PC-3 (cell line): ENCODE results near the gene GAA.

Experiments used
- EZH2 ChIP-seq: fragments of 300-600 bp; sonication (generic); IDR thresholded peaks from one replicate; pipeline ENCODE4 v1.6.1; 2017; ENCODE audit warnings: antibody characterized with exemption, mild to moderate bottlenecking, low read length; ENCODE audit not compliant: unreplicated experiment
- EZH2phosphoT487 ChIP-seq: fragments of 300-600 bp; sonication (generic); IDR thresholded peaks from 2 replicates; pipeline ENCODE4 v1.6.1; 2018; ENCODE audit warnings: mild to moderate bottlenecking, antibody characterized with exemption, low read length, borderline replicate concordance
- TF ChIP-seq, protein P1 (sequence below): fragments of 300-600 bp; sonication (generic); conservative IDR thresholded peaks from 2 replicates; pipeline ENCODE4 v1.5.1; 2017; ENCODE audit warnings: antibody characterized with exemption, low read depth, mild to moderate bottlenecking, low read length

DNA sequence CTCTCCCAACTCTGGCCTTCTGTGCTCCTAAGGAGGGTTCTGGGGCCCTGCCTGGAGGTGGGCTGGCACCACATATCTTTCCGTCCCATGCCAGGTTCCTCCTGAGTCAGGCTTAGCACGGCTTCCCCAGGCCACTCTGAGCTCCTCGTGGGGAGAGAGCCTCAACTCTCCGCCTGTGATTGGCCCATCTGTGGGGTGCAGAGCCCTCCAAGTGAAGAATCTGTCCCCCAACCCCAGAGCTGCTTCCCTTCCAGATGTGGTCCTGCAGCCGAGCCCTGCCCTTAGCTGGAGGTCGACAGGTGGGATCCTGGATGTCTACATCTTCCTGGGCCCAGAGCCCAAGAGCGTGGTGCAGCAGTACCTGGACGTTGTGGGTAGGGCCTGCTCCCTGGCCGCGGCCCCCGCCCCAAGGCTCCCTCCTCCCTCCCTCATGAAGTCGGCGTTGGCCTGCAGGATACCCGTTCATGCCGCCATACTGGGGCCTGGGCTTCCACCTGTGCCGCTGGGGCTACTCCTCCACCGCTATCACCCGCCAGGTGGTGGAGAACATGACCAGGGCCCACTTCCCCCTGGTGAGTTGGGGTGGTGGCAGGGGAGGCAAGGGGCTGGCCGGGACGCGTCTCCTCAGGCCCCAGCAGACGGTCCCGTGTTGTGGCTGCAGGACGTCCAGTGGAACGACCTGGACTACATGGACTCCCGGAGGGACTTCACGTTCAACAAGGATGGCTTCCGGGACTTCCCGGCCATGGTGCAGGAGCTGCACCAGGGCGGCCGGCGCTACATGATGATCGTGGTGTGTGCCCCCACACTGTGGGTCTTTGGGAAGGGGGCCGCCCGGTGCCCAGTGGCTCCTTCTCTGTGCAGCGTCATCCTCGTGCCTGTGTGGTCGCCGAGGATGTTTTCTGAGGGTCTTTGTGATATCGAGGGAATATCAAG is 6.9 kb downstream of the GAA start:
- TF ChIP-seq, protein P1, sequence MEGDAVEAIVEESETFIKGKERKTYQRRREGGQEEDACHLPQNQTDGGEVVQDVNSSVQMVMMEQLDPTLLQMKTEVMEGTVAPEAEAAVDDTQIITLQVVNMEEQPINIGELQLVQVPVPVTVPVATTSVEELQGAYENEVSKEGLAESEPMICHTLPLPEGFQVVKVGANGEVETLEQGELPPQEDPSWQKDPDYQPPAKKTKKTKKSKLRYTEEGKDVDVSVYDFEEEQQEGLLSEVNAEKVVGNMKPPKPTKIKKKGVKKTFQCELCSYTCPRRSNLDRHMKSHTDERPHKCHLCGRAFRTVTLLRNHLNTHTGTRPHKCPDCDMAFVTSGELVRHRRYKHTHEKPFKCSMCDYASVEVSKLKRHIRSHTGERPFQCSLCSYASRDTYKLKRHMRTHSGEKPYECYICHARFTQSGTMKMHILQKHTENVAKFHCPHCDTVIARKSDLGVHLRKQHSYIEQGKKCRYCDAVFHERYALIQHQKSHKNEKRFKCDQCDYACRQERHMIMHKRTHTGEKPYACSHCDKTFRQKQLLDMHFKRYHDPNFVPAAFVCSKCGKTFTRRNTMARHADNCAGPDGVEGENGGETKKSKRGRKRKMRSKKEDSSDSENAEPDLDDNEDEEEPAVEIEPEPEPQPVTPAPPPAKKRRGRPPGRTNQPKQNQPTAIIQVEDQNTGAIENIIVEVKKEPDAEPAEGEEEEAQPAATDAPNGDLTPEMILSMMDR, result no peak
- TF ChIP-seq EZH2, result no peak
- no peak for TF ChIP-seq EZH2phosphoT487
